Measurements from ENCODE around the gene SLC24A3. TPM values are rescaled to one million over a fixed set of nuclear protein-coding genes. Genes with fewer than 3 reads are reported as not detected.

The SLC24A3 gene
- total RNA-seq, 2 experiments from 2014 or later = not detected

- no peak for DNase-seq
- H3K9me3 Mint-ChIP-seq = no peaks in the 10 kb centered on the region
- CTCF ChIA-PET = no interaction called here
- no peaks in the 10 kb centered on the region for H3K36me3 Mint-ChIP-seq (ENCODE audit: low read depth)
- no peak overlapping the region for H3K27ac Mint-ChIP-seq
- POLR2A ChIA-PET = no interaction called here
- H3K4me3 Mint-ChIP-seq = no peak overlapping the region
- no peaks in the 10 kb centered on the region for H3K27me3 Mint-ChIP-seq
- H3K4me1 Mint-ChIP-seq = no peaks in the 10 kb centered on the region
Observed at GRCh38 chr20:19504251-19504650, 291.8 kb downstream of the SLC24A3 start.

DNA sequence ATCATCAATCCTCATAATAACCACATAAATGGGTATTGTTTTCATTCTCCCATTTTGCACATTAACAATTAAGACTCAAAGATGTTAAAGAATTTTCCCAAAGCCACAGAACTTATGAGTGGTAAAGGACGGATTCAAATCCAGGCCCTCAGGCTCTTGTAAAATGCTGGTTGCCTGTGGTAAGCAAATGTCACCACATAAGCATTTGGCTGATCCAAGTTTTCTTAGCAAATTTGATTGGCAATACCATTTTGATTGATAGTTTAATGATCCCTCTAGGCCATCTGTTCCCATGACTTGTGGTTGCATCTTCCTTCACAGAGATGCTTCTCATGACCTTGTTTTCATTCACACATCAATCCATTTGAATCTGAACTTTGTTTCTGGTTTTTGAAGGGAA lies 293.6 kb downstream of the SLC24A3 start:
- H3K4me1 Mint-ChIP-seq = no peaks in the 10 kb centered on the region
- H3K4me3 Mint-ChIP-seq = no peak overlapping the region
- CTCF ChIA-PET = no interaction called here
- no peaks in the 10 kb centered on the region for H3K9me3 Mint-ChIP-seq
- H3K27ac Mint-ChIP-seq = no peak overlapping the region
- H3K36me3 Mint-ChIP-seq (ENCODE audit: low read depth) = no peaks in the 10 kb centered on the region
- H3K27me3 Mint-ChIP-seq = no peaks in the 10 kb centered on the region
- POLR2A ChIA-PET = no interaction called here
- DNase-seq = no peak

DNA sequence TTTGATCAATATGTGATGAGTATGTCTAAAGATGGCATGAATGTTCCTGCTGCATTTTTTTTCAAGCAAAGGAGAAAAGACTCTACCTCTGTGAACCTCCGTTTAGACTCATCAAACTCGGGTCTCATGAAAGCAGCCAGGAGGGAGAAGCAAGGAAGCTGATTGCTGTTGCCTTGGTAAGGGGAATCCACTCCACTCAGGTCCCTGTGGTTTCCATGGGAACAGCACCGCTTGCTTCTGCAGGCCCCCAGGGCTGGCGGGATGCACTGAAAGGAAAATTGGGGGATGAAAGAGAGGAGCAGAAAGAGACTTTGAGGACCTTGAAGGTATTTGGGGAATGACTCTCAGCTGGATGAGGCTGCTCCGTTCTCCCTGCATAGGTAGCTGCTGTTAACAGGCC lies 296.0 kb downstream of the SLC24A3 start:
- Mint-ChIP-seq H3K4me3 (no peak overlapping the region), H3K27me3 (no peaks in the 10 kb centered on the region), H3K27ac (no peak overlapping the region), H3K36me3 (ENCODE audit: low read depth) (no peaks in the 10 kb centered on the region), H3K4me1 (no peaks in the 10 kb centered on the region), H3K9me3 (no peaks in the 10 kb centered on the region)
- POLR2A ChIA-PET = no interaction called here
- CTCF ChIA-PET = no interaction called here
- no peak for DNase-seq

DNA sequence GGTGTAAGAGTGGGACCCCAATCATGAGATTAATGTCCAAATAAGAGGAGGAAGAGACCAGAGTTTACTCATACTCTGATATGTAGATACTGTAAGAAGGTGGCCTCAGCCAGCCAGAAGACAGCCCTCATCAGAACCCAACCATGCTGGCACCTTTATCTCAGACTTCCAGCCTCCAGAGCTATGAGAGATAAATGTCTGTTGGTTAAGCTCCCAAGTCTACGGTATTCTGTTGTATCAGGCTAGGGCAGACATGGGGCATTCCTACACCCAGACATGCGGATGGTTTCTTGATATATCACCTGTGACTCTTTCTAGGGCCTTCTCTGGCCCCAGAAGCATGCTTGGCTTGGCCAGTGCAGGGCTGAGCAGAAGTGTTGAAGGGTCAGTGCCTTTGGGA lies 298.2 kb downstream of the SLC24A3 start:
- CTCF ChIA-PET = no interaction called here
- no peaks in the 10 kb centered on the region for H3K4me1 Mint-ChIP-seq
- H3K27me3 Mint-ChIP-seq = no peaks in the 10 kb centered on the region
- no peaks in the 10 kb centered on the region for H3K9me3 Mint-ChIP-seq
- POLR2A ChIA-PET = no interaction called here
- DNase-seq = no peak
- H3K36me3 Mint-ChIP-seq (ENCODE audit: low read depth) = no peaks in the 10 kb centered on the region
- no peak overlapping the region for H3K4me3 Mint-ChIP-seq
- no peak overlapping the region for H3K27ac Mint-ChIP-seq

DNA sequence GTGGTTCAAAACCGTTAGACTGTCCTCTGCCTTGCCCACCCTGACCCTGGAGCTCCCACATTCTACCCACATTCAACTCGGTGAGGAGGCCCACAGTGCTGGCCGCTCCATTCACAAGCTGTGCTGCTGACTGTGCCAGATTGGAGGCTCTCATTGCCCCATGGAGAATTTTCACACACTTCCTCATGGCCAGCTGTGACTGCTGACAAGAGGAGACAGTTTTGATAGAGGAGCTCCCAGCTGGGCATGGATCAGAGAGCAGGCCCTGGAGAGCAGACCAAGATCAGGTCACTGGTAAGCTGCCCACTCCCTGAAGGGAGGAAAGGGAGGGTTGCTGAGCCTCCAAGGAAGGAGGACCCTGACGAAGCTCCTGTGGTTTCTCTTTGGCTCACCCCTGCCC lies 299.5 kb downstream of the SLC24A3 start:
- H3K27me3 Mint-ChIP-seq = peaks cover 1% of the 10 kb centered on the region
- CTCF ChIA-PET = no interaction called here
- no peaks in the 10 kb centered on the region for H3K9me3 Mint-ChIP-seq
- no peaks in the 10 kb centered on the region for H3K4me1 Mint-ChIP-seq
- DNase-seq = no peak
- no peaks in the 10 kb centered on the region for H3K36me3 Mint-ChIP-seq (ENCODE audit: low read depth)
- POLR2A ChIA-PET = no interaction called here
- H3K27ac Mint-ChIP-seq = no peak overlapping the region
- no peak overlapping the region for H3K4me3 Mint-ChIP-seq

GRCh38 chr20:19512886-19513677 lies 300.6 kb downstream of the SLC24A3 start:
- POLR2A ChIA-PET = no interaction called here
- Mint-ChIP-seq H3K9me3 (no peaks in the 10 kb centered on the region), H3K27ac (no peak overlapping the region), H3K27me3 (peaks cover 1% of the 10 kb centered on the region), H3K4me1 (no peaks in the 10 kb centered on the region), H3K36me3 (ENCODE audit: low read depth) (no peaks in the 10 kb centered on the region), H3K4me3 (no peak overlapping the region)
- CTCF ChIA-PET = no interaction called here
- DNase-seq = no peak

GRCh38 chr20:19515074-19515473 lies 302.6 kb downstream of the SLC24A3 start:
- Mint-ChIP-seq H3K9me3 (no peaks in the 10 kb centered on the region), H3K27ac (no peak overlapping the region), H3K4me1 (no peaks in the 10 kb centered on the region), H3K4me3 (no peak overlapping the region), H3K36me3 (ENCODE audit: low read depth) (no peaks in the 10 kb centered on the region), H3K27me3 (peaks cover 1% of the 10 kb centered on the region)
- DNase-seq = no peak
- ChIA-PET CTCF (no interaction called here), POLR2A (no interaction called here)

DNA sequence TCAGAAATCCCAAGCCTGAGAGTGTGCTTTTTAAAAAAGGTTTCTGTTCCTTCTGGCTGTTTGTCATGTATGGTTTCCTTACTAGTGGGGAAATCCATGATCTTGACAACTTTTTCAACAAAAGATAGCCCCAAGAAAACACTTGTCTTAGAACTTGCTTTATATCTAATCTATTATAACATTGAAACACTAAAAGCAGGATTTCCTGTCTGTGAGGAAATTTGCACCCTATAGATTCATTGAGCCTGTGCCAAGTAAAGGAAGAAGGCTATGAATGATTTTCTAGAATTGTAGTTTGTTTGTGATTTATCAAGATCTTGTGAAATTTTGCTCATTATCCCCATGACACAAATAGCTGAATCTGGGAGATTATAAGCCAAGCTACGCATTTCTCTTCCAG lies 307.0 kb downstream of the SLC24A3 start:
- Mint-ChIP-seq H3K9me3 (no peaks in the 10 kb centered on the region), H3K27ac (no peak overlapping the region), H3K36me3 (ENCODE audit: low read depth) (no peaks in the 10 kb centered on the region), H3K4me1 (peaks cover 5% of the 10 kb centered on the region), H3K27me3 (peaks cover 1% of the 10 kb centered on the region), H3K4me3 (no peak overlapping the region)
- ChIA-PET CTCF (no interaction called here), POLR2A (no interaction called here)
- no peak for DNase-seq

- H3K4me1 Mint-ChIP-seq = peaks cover 5% of the 10 kb centered on the region
- peaks cover 1% of the 10 kb centered on the region for H3K27me3 Mint-ChIP-seq
- no peak for DNase-seq
- POLR2A ChIA-PET = no interaction called here
- H3K36me3 Mint-ChIP-seq (ENCODE audit: low read depth) = no peaks in the 10 kb centered on the region
- no peak overlapping the region for H3K4me3 Mint-ChIP-seq
- H3K9me3 Mint-ChIP-seq = no peaks in the 10 kb centered on the region
- CTCF ChIA-PET = no interaction called here
- H3K27ac Mint-ChIP-seq = no peak overlapping the region
Observed at GRCh38 chr20:19520261-19520660, 307.8 kb downstream of the SLC24A3 start.

DNA sequence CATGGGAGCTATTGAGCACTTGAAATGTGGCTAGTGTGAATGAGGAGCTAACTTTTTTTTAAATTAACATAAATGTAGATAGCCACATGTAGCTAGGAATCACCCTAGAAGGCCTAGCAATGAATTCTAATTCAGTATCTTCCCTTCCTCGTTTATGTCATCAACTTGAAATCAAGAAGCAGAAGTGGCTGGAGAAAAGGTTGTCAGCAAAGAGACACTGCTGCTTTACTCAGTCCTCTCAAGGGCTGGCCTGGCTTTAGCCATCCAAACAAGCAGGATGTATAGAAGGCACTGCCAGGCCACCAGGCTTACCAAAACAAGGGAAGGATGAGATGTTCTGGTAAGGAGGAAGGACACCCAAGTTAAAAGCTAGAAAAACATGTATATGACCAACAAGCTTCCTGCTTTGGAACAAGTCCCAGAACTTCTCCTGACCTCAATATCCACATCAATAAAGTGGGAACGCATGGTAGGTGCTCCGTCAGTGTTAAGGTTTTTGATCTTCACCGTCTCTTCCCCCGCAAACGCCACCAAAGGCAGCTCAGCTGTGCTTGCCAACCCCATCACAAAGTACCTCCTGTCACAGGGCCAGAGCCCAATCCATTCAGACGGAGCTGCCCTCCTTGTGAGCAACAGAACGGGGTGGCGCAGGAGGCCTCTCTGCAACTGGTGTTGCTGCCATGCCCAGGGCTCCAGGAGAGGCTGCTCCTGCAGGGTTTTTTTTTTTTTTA lies 309.8 kb downstream of the SLC24A3 start:
- POLR2A ChIA-PET = no interaction called here
- DNase-seq = no peak
- Mint-ChIP-seq H3K4me1 (peaks cover 5% of the 10 kb centered on the region), H3K27me3 (no peaks in the 10 kb centered on the region), H3K9me3 (no peaks in the 10 kb centered on the region), H3K4me3 (no peak overlapping the region), H3K36me3 (ENCODE audit: low read depth) (no peaks in the 10 kb centered on the region), H3K27ac (peak overlapping the region; percentile 64)
- CTCF ChIA-PET = no interaction called here

DNA sequence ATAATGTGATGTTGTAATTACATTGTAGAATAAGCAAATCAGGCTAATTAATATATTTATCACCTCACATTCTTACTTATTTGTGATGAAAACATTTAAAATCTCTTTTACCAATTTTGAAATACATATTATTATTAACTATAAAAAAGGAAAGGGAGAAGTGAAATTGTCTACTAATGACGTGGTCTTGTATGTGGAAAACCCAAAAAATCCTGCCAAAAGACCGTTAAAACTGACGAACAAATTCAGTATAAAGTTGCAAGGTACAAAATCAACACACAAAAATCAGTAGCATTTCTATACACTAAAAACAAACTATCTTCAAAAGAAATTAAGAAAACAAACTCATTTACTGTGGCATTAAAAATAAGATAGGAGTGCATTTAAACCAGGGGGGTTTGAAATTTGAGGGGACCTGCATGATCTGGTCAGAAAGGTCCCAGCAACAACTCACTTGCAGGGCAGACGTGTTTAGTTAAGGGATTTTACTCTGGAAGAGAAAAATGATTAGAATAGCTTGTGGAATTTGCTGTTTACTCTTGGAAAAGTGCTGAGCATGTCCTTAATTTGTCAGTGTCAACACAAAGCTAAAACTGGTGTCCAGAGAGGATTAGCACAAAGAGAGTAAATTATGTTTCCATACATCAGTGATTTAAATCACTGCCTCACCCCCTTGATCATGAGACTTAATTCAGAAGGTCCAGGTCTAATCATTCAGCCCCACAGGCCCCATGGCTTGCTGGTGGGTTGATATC lies 310.6 kb downstream of the SLC24A3 start:
- CTCF ChIA-PET = interaction anchor here (1.2 kb wide), 1 partner anchor 10 kb away, joined by 3 read pairs; no protein-coding TSS in a partner anchor
- Mint-ChIP-seq H3K36me3 (ENCODE audit: low read depth) (no peaks in the 10 kb centered on the region), H3K9me3 (no peaks in the 10 kb centered on the region), H3K27ac (no peak overlapping the region), H3K27me3 (no peaks in the 10 kb centered on the region), H3K4me1 (peaks cover 5% of the 10 kb centered on the region), H3K4me3 (no peak overlapping the region)
- no peak for DNase-seq
- POLR2A ChIA-PET = no interaction called here

- Mint-ChIP-seq H3K4me1 (peaks cover 5% of the 10 kb centered on the region), H3K36me3 (ENCODE audit: low read depth) (no peaks in the 10 kb centered on the region), H3K4me3 (no peak overlapping the region), H3K27ac (no peak overlapping the region), H3K27me3 (no peaks in the 10 kb centered on the region), H3K9me3 (no peaks in the 10 kb centered on the region)
- DNase-seq = no peak
- CTCF ChIA-PET = no interaction called here
- POLR2A ChIA-PET = no interaction called here
Observed at GRCh38 chr20:19524691-19525090, 312.2 kb downstream of the SLC24A3 start.

DNA sequence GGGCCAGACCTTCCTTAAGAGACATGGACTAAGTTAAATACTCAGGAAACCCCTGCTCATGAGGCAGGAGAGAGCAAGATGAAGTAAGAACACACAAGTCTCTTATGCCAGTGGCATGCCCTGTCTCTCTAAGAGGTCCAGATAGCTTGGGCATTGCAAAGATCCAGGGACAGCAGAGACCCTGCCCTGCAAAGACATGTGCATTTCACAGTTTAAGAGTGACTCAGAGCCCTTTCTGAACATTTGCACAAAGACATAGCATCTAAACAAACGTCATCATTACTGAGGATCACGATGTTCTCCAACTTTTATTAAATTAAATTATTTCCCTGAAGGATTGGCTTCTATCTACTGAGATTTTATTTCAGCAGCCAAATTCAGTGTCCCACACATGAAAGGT lies 315.1 kb downstream of the SLC24A3 start:
- H3K9me3 Mint-ChIP-seq = no peaks in the 10 kb centered on the region
- H3K4me1 Mint-ChIP-seq = peaks cover under 1% of the 10 kb centered on the region
- CTCF ChIA-PET = no interaction called here
- no peak overlapping the region for H3K27ac Mint-ChIP-seq
- POLR2A ChIA-PET = no interaction called here
- H3K36me3 Mint-ChIP-seq (ENCODE audit: low read depth) = no peaks in the 10 kb centered on the region
- no peaks in the 10 kb centered on the region for H3K27me3 Mint-ChIP-seq
- no peak overlapping the region for H3K4me3 Mint-ChIP-seq
- DNase-seq = no peak

Measured in activated CD4-positive, alpha-beta T cell treated with anti-CD3 and anti-CD28 coated beads, Interleukin-2, amount 10 ng/mL, durations not matched to agents 7 days and 5 days (primary cell).